Loucy (cell line): ENCODE measurements around the gene VRK2.

ENCODE experiments used
- EZH2phosphoT487 ChIP-seq: fragments of 200-600 bp; IDR thresholded peaks from 2 replicates; pipeline ENCODE4 v1.6.1; 2018; ENCODE audit warnings: antibody characterized with exemption, mild to moderate bottlenecking, moderate library complexity, borderline replicate concordance
- TF ChIP-seq, protein P1 (sequence below): fragments of 200-600 bp; sonication (generic); conservative IDR thresholded peaks from 2 replicates; pipeline ENCODE4 v1.5.1; 2014; ENCODE audit warnings: mild to moderate bottlenecking, antibody characterized with exemption, low read length

DNA sequence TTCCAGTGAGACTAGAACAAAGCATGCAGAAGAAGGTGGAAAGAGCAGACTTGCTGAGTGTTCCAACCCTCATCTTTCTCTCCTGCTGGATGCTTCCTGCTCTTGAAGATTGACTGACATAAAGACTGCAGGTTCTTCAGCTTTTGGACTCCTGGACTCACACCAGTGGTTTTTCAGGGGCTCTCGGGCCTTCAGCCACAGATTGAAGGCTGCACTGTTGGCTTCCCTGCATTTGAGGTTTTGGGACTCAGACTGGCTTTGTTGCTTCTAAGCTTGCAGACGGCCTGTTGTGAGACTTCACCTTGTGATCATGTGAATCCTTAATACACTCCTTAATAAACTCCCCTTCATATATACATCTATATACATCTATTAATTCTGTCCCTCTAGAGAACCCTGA lies 20.4 kb downstream of the VRK2 start:
- TF ChIP-seq, protein P1, sequence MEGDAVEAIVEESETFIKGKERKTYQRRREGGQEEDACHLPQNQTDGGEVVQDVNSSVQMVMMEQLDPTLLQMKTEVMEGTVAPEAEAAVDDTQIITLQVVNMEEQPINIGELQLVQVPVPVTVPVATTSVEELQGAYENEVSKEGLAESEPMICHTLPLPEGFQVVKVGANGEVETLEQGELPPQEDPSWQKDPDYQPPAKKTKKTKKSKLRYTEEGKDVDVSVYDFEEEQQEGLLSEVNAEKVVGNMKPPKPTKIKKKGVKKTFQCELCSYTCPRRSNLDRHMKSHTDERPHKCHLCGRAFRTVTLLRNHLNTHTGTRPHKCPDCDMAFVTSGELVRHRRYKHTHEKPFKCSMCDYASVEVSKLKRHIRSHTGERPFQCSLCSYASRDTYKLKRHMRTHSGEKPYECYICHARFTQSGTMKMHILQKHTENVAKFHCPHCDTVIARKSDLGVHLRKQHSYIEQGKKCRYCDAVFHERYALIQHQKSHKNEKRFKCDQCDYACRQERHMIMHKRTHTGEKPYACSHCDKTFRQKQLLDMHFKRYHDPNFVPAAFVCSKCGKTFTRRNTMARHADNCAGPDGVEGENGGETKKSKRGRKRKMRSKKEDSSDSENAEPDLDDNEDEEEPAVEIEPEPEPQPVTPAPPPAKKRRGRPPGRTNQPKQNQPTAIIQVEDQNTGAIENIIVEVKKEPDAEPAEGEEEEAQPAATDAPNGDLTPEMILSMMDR, result no peak
- no peak for TF ChIP-seq EZH2phosphoT487
